ENCODE data around the gene PPAN.

Gene PPAN

DNA sequence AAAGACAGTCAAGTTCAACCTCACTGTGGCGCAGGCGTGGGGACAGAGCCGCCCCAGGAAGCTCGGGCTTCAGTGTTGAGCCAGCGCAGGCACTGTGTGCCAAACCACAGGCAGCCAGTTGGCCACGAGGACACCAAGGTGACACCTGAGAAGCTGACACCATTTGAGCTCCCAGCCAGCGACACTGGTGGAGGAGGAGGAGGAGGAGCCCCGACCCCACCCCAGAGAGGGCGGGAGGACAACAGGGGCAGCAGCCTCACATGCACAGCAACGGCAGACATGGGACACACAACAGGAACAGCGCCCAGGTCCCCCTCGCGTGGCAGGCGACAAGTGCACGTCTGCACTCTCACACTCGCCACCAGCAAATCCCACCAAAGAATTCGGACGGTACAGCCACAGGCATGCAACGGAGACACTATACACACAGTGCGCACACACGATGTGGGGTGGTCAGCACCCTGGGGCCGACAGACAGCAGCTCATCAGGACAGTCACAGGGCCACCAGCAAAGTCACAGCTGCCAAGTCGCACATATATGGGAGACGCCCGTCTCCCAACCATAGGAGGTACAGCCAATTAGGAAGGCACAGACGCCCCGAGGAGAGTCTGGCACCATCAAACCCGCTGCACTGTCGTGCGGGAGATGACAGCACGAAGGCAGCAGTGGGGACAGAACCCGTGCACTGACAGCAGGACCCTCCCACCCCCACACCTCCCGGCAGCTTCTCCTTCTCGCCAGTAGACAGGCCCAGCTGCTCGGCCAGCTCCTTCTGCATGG is 10.1 kb downstream of the PPAN start:
- Histone ChIP-seq H3K4me2 (ENCODE audit: low read length) (no peak overlapping the region), H3K27ac (ENCODE audit: low read depth, low read length) (no peak overlapping the region), H3K9me2 (replicated peaks; ENCODE audit: control insufficient read depth, low read length) (no peaks in the 10 kb centered on the region), H4K20me1 (ENCODE audit: control insufficient read depth, insufficient read depth, low read depth, low read length) (peaks cover 6% of the 10 kb centered on the region), H3F3A (ENCODE audit: control insufficient read depth, insufficient read depth) (peaks cover 24% of the 10 kb centered on the region), H3K9me3 (ENCODE audit: control insufficient read depth, insufficient read depth, low read length) (no peaks in the 10 kb centered on the region), H3K27me3 (ENCODE audit: control insufficient read depth, low read length) (no peaks in the 10 kb centered on the region), H3K4me1 (ENCODE audit: control insufficient read depth, low read length) (peaks cover 32% of the 10 kb centered on the region), H3K79me2 (ENCODE audit: control insufficient read depth, low read length) (peaks cover 24% of the 10 kb centered on the region), H3K36me3 (ENCODE audit: control insufficient read depth, low read length) (peaks cover 68% of the 10 kb centered on the region), H3K4me3 (ENCODE audit: low read length) (no peak overlapping the region)
- no peak for TF ChIP-seq CTCF (IDR thresholded peaks at IDR 0.05; ENCODE audit: low read depth, low read length, poor library complexity, severe bottlenecking)
- no peak for TF ChIP-seq EZH2phosphoT487 (IDR thresholded peaks at IDR 0.05; ENCODE audit: borderline replicate concordance, low read length)

DNA sequence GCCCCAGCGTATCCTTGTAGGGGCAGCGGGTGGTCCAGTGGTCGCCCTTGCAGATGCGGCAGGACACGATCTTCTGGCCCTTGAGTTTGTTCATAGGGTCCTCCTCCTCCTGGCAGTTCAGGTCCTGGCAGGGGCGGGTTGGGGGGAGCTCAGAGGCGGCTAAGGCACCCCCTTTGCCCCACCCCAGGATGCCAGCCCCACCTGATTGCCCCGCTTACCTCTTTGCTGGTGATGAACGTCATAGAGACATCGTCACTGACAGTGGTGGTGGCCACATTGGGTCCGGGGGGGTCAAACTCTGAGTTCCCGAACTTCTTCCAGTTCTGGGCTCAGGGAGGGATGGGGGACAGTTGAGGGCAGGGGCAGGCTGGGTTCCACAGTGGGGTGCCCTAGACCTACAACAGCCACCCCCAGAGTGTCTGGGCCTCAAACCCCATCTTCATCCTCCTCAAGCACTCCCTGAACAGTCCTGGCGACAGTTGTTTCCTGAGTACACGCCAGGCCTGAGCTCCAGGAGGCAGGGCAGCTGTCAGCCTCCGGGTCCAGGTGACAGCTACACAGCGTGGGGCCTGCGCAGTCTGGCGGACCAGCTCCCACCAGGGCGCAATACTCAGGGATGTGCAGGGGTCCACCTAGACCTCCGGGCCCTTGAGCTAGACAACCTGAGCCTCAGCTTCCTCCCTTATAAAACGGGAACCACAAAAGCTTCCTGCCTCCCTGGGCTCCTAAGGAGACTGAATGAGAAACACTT is 10.9 kb downstream of the PPAN start:
- no peak overlapping the region for H3K4me2 ChIP-seq (ENCODE audit: low read length)
- peaks cover 21% of the 10 kb centered on the region for H3F3A ChIP-seq (ENCODE audit: control insufficient read depth, insufficient read depth)

DNA sequence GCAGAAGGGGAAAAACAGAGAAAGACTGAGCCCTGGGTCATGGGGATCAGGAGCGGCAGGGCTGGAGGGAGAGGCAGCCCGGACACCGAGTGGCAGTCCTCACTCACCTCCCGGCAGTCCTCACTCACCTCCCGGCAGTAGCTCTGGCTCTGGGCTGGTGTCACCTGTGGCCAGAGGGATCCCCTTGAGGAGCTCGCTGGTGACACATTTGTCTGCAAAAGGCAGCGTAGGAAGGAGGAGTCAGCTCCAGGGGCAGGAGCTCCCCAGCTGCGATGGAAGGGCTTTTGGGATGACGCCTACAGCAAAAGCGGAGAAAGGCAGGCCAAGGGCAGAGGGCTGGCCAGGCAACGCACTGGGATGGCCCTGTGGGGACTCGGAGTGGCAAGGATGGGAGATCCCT is 12.8 kb downstream of the PPAN start:
- Histone ChIP-seq H3K4me1 (ENCODE audit: control insufficient read depth, low read length) (peaks cover 23% of the 10 kb centered on the region), H3F3A (ENCODE audit: control insufficient read depth, insufficient read depth) (peaks cover 24% of the 10 kb centered on the region), H3K27ac (ENCODE audit: low read depth, low read length) (peak overlapping the region; percentile 53), H3K9me3 (ENCODE audit: control insufficient read depth, insufficient read depth, low read length) (no peaks in the 10 kb centered on the region), H3K27me3 (ENCODE audit: control insufficient read depth, low read length) (no peaks in the 10 kb centered on the region), H3K79me2 (ENCODE audit: control insufficient read depth, low read length) (peaks cover 24% of the 10 kb centered on the region), H3K9me2 (replicated peaks; ENCODE audit: control insufficient read depth, low read length) (no peaks in the 10 kb centered on the region), H3K4me3 (ENCODE audit: low read length) (peak overlapping the region; percentile 95), H3K36me3 (ENCODE audit: control insufficient read depth, low read length) (peaks cover 54% of the 10 kb centered on the region), H3K4me2 (ENCODE audit: low read length) (peak overlapping the region; percentile 86), H4K20me1 (ENCODE audit: control insufficient read depth, insufficient read depth, low read depth, low read length) (peaks cover 6% of the 10 kb centered on the region)
- TF ChIP-seq EZH2phosphoT487 (IDR thresholded peaks at IDR 0.05; ENCODE audit: borderline replicate concordance, low read length), result no peak
- TF ChIP-seq CTCF (IDR thresholded peaks at IDR 0.05; ENCODE audit: low read depth, low read length, poor library complexity, severe bottlenecking), result no peak

More for the DNA sequence above, 10.9 kb downstream of the PPAN start:
- Histone ChIP-seq H3K27me3 (ENCODE audit: control insufficient read depth, low read length) (no peaks in the 10 kb centered on the region), H3K27ac (ENCODE audit: low read depth, low read length) (no peak overlapping the region), H4K20me1 (ENCODE audit: control insufficient read depth, insufficient read depth, low read depth, low read length) (peaks cover 6% of the 10 kb centered on the region), H3K9me2 (replicated peaks; ENCODE audit: control insufficient read depth, low read length) (no peaks in the 10 kb centered on the region), H3K4me1 (ENCODE audit: control insufficient read depth, low read length) (peaks cover 25% of the 10 kb centered on the region), H3K79me2 (ENCODE audit: control insufficient read depth, low read length) (peaks cover 24% of the 10 kb centered on the region), H3K4me3 (ENCODE audit: low read length) (no peak overlapping the region), H3K36me3 (ENCODE audit: control insufficient read depth, low read length) (peaks cover 62% of the 10 kb centered on the region), H3K9me3 (ENCODE audit: control insufficient read depth, insufficient read depth, low read length) (no peaks in the 10 kb centered on the region)
- TF ChIP-seq CTCF (IDR thresholded peaks at IDR 0.05; ENCODE audit: low read depth, low read length, poor library complexity, severe bottlenecking) (no peak), EZH2phosphoT487 (IDR thresholded peaks at IDR 0.05; ENCODE audit: borderline replicate concordance, low read length) (no peak)
